ENCODE data around the gene HS6ST3. TPM values are rescaled to one million over a fixed set of nuclear protein-coding genes. Genes with fewer than 3 reads are reported as not detected.

HS6ST3 gene
- total and polyA plus RNA-seq, 2 of the 13 experiments (the other 11 are each of a cell fraction or from before 2014, with no cell fraction given) = not detected

GRCh38 chr13:96218475-96218874 is 128.6 kb downstream of the HS6ST3 start:
- ChIA-PET CTCF (ENCODE audit: low intra/inter-chr PET ratio, low total read pairs) (no interaction called here), POLR2A (no interaction called here)
- intact Hi-C loops (cut with micrococcal nuclease; ENCODE audit: unreplicated experiment) = no loop called here
- BruUV-seq (replicated peaks) = no TSS peak
- no peak for TF ChIP-seq ZNF24 (IDR thresholded peaks at IDR 0.05)
- TF ChIP-seq HNRNPK (IDR thresholded peaks at IDR 0.05; ENCODE audit: low read depth, low read length, poor library complexity, severe bottlenecking) = no peak
- no peak for TF ChIP-seq ELF3 (CRISPR knock-in tag; IDR thresholded peaks at IDR 0.05)
- no peak for TF ChIP-seq ATF7 (IDR thresholded peaks at IDR 0.05)
- no peak for TF ChIP-seq ATF7 (CRISPR knock-in tag; IDR thresholded peaks at IDR 0.05)
- TF ChIP-seq TAF1 (CRISPR knock-in tag; IDR thresholded peaks at IDR 0.05) = no peak
- TF ChIP-seq MNT (IDR thresholded peaks at IDR 0.05) = peak; percentile 46; the same call in 1 of the 2 replicates
- no peak for TF ChIP-seq SOX5 (CRISPR knock-in tag; IDR thresholded peaks at IDR 0.05; ENCODE audit: borderline replicate concordance)
- no peaks in the 10 kb centered on the region for H4K20me1 ChIP-seq (ENCODE audit: insufficient read depth, low read length)
- H3K4me1 ChIP-seq (ENCODE audit: insufficient read depth, low read length) = no peaks in the 10 kb centered on the region
- ATAC-seq = no peak
- H3K9me3 ChIP-seq (ENCODE audit: low read length) = no peaks in the 10 kb centered on the region
- H2AFZ ChIP-seq (ENCODE audit: low read length) = no peak overlapping the region
- no peaks in the 10 kb centered on the region for H3K36me3 ChIP-seq (replicated peaks in 1 of 2; ENCODE audit: control insufficient read depth in 1 of 2, insufficient read depth in 2 of 2, low read length in 2 of 2)
- no peak for DNase-seq (ENCODE audit: low spot score)
- no peaks in the 10 kb centered on the region for H3K27me3 ChIP-seq (ENCODE audit: control insufficient read depth in 1 of 2, insufficient read depth in 2 of 2, low read length in 2 of 2)
- no peak overlapping the region for H3K27ac ChIP-seq (ENCODE audit: extremely low read length, insufficient read depth, low read length)
- 0% methylated on average over 2 of the region's 4 CpGs for whole genome bisulfite sequencing (ENCODE audit: low lambda C conversion rate)
- H3K4me2 ChIP-seq (ENCODE audit: low read depth, low read length) = no peak overlapping the region
- H3K9ac ChIP-seq (ENCODE audit: insufficient read depth, low read depth, low read length) = no peak overlapping the region
- in situ Hi-C loops (cut with HindIII; ENCODE audit: extremely low pct_ligation_motif_present, low pct_unique_long_range_greater_than_20kb) = no loop called here
- FAIRE-seq = no peak
- no peak overlapping the region for H3K4me3 ChIP-seq (replicated peaks in 1 of 3; ENCODE audit: insufficient read depth in 1 of 3, low read depth in 2 of 3, low read length in 3 of 3)
- no peaks in the 10 kb centered on the region for H3K79me2 ChIP-seq (ENCODE audit: insufficient read depth, low read length)

- DNase-seq (ENCODE audit: low spot score) = no peak
- ChIA-PET POLR2A (no interaction called here), CTCF (ENCODE audit: low intra/inter-chr PET ratio, low total read pairs) (no interaction called here)
- H3K4me3 ChIP-seq (replicated peaks in 1 of 3; ENCODE audit: insufficient read depth in 1 of 3, low read depth in 2 of 3, low read length in 3 of 3) = no peak overlapping the region
- TF ChIP-seq, protein P1, sequence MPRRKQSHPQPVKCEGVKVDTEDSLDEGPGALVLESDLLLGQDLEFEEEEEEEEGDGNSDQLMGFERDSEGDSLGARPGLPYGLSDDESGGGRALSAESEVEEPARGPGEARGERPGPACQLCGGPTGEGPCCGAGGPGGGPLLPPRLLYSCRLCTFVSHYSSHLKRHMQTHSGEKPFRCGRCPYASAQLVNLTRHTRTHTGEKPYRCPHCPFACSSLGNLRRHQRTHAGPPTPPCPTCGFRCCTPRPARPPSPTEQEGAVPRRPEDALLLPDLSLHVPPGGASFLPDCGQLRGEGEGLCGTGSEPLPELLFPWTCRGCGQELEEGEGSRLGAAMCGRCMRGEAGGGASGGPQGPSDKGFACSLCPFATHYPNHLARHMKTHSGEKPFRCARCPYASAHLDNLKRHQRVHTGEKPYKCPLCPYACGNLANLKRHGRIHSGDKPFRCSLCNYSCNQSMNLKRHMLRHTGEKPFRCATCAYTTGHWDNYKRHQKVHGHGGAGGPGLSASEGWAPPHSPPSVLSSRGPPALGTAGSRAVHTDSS (CRISPR knock-in tag; conservative IDR thresholded peaks at IDR 0.05) = no peak
- H3K4me1 ChIP-seq (ENCODE audit: insufficient read depth, low read length) = no peaks in the 10 kb centered on the region
- no peaks in the 10 kb centered on the region for H3K36me3 ChIP-seq (replicated peaks in 1 of 2; ENCODE audit: control insufficient read depth in 1 of 2, insufficient read depth in 2 of 2, low read length in 2 of 2)
- in situ Hi-C loops (cut with HindIII; ENCODE audit: extremely low pct_ligation_motif_present, low pct_unique_long_range_greater_than_20kb) (loop anchor here (10.0 kb wide), 1 partner anchor 197 kb away; no protein-coding TSS in a partner anchor), intact Hi-C loops (cut with micrococcal nuclease; ENCODE audit: unreplicated experiment) (no loop called here)
- ATAC-seq = no peak
- no peaks in the 10 kb centered on the region for H3K27me3 ChIP-seq (ENCODE audit: control insufficient read depth in 1 of 2, insufficient read depth in 2 of 2, low read length in 2 of 2)
- H3K4me2 ChIP-seq (ENCODE audit: low read depth, low read length) = no peak overlapping the region
- H4K20me1 ChIP-seq (ENCODE audit: insufficient read depth, low read length) = no peaks in the 10 kb centered on the region
- H3K79me2 ChIP-seq (ENCODE audit: insufficient read depth, low read length) = no peaks in the 10 kb centered on the region
- H3K27ac ChIP-seq (ENCODE audit: extremely low read length, insufficient read depth, low read length) = no peak overlapping the region
- no peaks in the 10 kb centered on the region for H3K9me3 ChIP-seq (ENCODE audit: low read length)
- H2AFZ ChIP-seq (ENCODE audit: low read length) = no peak overlapping the region
- no TSS peak for BruUV-seq (replicated peaks)
- FAIRE-seq = no peak
- H3K9ac ChIP-seq (ENCODE audit: insufficient read depth, low read depth, low read length) = no peak overlapping the region
These were observed 131.6 kb downstream of the HS6ST3 start for GRCh38 chr13:96221471-96221870.
